ENCODE data around the gene MAP2K3. TPM values are rescaled to one million over a fixed set of nuclear protein-coding genes. Genes with fewer than 3 reads are reported as not detected.
"Not testable (repeated sequence)": the region's sequence is repeated elsewhere in the genome, so short reads cannot be mapped to it uniquely, and the experiment has no call there.

The MAP2K3 gene
- total RNA-seq, 1 experiment from 2014 or later, result 98.1 TPM

GRCh38 chr17:21307273-21307625 lies 22.7 kb downstream of the MAP2K3 start:
- DNase-seq; POLR2A ChIA-PET (ENCODE audit: unreplicated experiment); H3K4me3 ChIP-seq; intact Hi-C loops (cut with micrococcal nuclease; ENCODE audit: unreplicated experiment); H3K9me3 ChIP-seq (ENCODE audit: insufficient read depth, low read depth); H2AFZ ChIP-seq; H3K27me3 ChIP-seq (ENCODE audit: insufficient read depth, low read depth); H3K36me3 ChIP-seq (ENCODE audit: low read depth); H3K79me2 ChIP-seq (ENCODE audit: low read depth); H3K4me2 ChIP-seq; CTCF ChIA-PET; BruUV-seq (replicated peaks); H4K20me1 ChIP-seq (ENCODE audit: insufficient read depth); H3K9me2 ChIP-seq (ENCODE audit: insufficient read depth); H3F3A ChIP-seq (ENCODE audit: insufficient read depth, low read depth); H3K27ac ChIP-seq; H3K4me1 ChIP-seq (replicated peaks; ENCODE audit: insufficient read depth): not testable (repeated sequence)

- H3F3A ChIP-seq (ENCODE audit: insufficient read depth, low read depth); intact Hi-C loops (cut with micrococcal nuclease; ENCODE audit: unreplicated experiment); H3K4me1 ChIP-seq (replicated peaks; ENCODE audit: insufficient read depth); H3K27me3 ChIP-seq (ENCODE audit: insufficient read depth, low read depth); H3K79me2 ChIP-seq (ENCODE audit: low read depth); H3K27ac ChIP-seq; H4K20me1 ChIP-seq (ENCODE audit: insufficient read depth); H3K4me2 ChIP-seq; CTCF ChIA-PET; H3K9me3 ChIP-seq (ENCODE audit: insufficient read depth, low read depth); H3K4me3 ChIP-seq; BruUV-seq (replicated peaks); H3K9me2 ChIP-seq (ENCODE audit: insufficient read depth); DNase-seq; POLR2A ChIA-PET (ENCODE audit: unreplicated experiment); H3K36me3 ChIP-seq (ENCODE audit: low read depth); H2AFZ ChIP-seq: not testable (repeated sequence)
These were observed 24.4 kb downstream of the MAP2K3 start for GRCh38 chr17:21308931-21309381.

- BruUV-seq (replicated peaks); H3K4me2 ChIP-seq; intact Hi-C loops (cut with micrococcal nuclease; ENCODE audit: unreplicated experiment); H3K4me3 ChIP-seq; CTCF ChIA-PET; H3K9me3 ChIP-seq (ENCODE audit: insufficient read depth, low read depth); POLR2A ChIA-PET (ENCODE audit: unreplicated experiment); H3K36me3 ChIP-seq (ENCODE audit: low read depth); H3F3A ChIP-seq (ENCODE audit: insufficient read depth, low read depth); H3K27ac ChIP-seq; H3K79me2 ChIP-seq (ENCODE audit: low read depth); H2AFZ ChIP-seq; H4K20me1 ChIP-seq (ENCODE audit: insufficient read depth); H3K9me2 ChIP-seq (ENCODE audit: insufficient read depth); DNase-seq; H3K27me3 ChIP-seq (ENCODE audit: insufficient read depth, low read depth); H3K4me1 ChIP-seq (replicated peaks; ENCODE audit: insufficient read depth): not testable (repeated sequence)
These were observed 25.7 kb downstream of the MAP2K3 start for GRCh38 chr17:21310061-21310765.

- H3K4me2 ChIP-seq; H4K20me1 ChIP-seq (ENCODE audit: insufficient read depth); H3K79me2 ChIP-seq (ENCODE audit: low read depth); H3K9me2 ChIP-seq (ENCODE audit: insufficient read depth); intact Hi-C loops (cut with micrococcal nuclease; ENCODE audit: unreplicated experiment); POLR2A ChIA-PET (ENCODE audit: unreplicated experiment); H3K9me3 ChIP-seq (ENCODE audit: insufficient read depth, low read depth); H3K27me3 ChIP-seq (ENCODE audit: insufficient read depth, low read depth); CTCF ChIA-PET; H3K36me3 ChIP-seq (ENCODE audit: low read depth); H3K27ac ChIP-seq; H3K4me1 ChIP-seq (replicated peaks; ENCODE audit: insufficient read depth); H3F3A ChIP-seq (ENCODE audit: insufficient read depth, low read depth); BruUV-seq (replicated peaks); H3K4me3 ChIP-seq; DNase-seq; H2AFZ ChIP-seq: not testable (repeated sequence)
These were observed 26.5 kb downstream of the MAP2K3 start for GRCh38 chr17:21310766-21311602.

GRCh38 chr17:21313320-21313719 lies 28.8 kb downstream of the MAP2K3 start:
- intact Hi-C loops (cut with micrococcal nuclease; ENCODE audit: unreplicated experiment), result no loop called here
- CTCF ChIA-PET, result no interaction called here
- Histone ChIP-seq H3K79me2 (ENCODE audit: low read depth) (no peaks in the 10 kb centered on the region), H3K9me3 (ENCODE audit: insufficient read depth, low read depth) (no peaks in the 10 kb centered on the region), H3K4me1 (replicated peaks; ENCODE audit: insufficient read depth) (no peaks in the 10 kb centered on the region), H3K4me3 (no peak overlapping the region), H4K20me1 (ENCODE audit: insufficient read depth) (no peaks in the 10 kb centered on the region), H2AFZ (no peak overlapping the region), H3F3A (ENCODE audit: insufficient read depth, low read depth) (0 out of 2 replicates have a peak, but pooled peaks cover 4% of the 10 kb centered on the region), H3K36me3 (ENCODE audit: low read depth) (peaks cover 7% of the 10 kb centered on the region; the same call in 1 of the 2 replicates), H3K4me2 (no peak overlapping the region), H3K27ac (no peak overlapping the region), H3K27me3 (ENCODE audit: insufficient read depth, low read depth) (no peaks in the 10 kb centered on the region), H3K9me2 (ENCODE audit: insufficient read depth) (no peaks in the 10 kb centered on the region)
- no TSS peak for BruUV-seq (replicated peaks)
- TF ChIP-seq EZH2 (IDR thresholded peaks at IDR 0.05; ENCODE audit: low read depth) (no peak), CTCF (conservative IDR thresholded peaks at IDR 0.05) (no peak)
- POLR2A ChIA-PET (ENCODE audit: unreplicated experiment), result no interaction called here
- DNase-seq, result no peak

- H3K4me3 ChIP-seq; H2AFZ ChIP-seq; POLR2A ChIA-PET (ENCODE audit: unreplicated experiment); H3F3A ChIP-seq (ENCODE audit: insufficient read depth, low read depth); DNase-seq; H3K4me2 ChIP-seq; CTCF ChIA-PET; H4K20me1 ChIP-seq (ENCODE audit: insufficient read depth); H3K36me3 ChIP-seq (ENCODE audit: low read depth); H3K79me2 ChIP-seq (ENCODE audit: low read depth); H3K27me3 ChIP-seq (ENCODE audit: insufficient read depth, low read depth); H3K9me3 ChIP-seq (ENCODE audit: insufficient read depth, low read depth); H3K9me2 ChIP-seq (ENCODE audit: insufficient read depth); BruUV-seq (replicated peaks); H3K4me1 ChIP-seq (replicated peaks; ENCODE audit: insufficient read depth); H3K27ac ChIP-seq: not testable (repeated sequence)
- intact Hi-C loops (cut with micrococcal nuclease; ENCODE audit: unreplicated experiment), result loop anchor here (2.0 kb wide), 1 partner anchor 33 kb away; no protein-coding TSS in a partner anchor
These were observed 29.2 kb downstream of the MAP2K3 start for GRCh38 chr17:21313761-21314160.

Measured in PC-9 (cell line).